Activated B cell treated with CpG ODN at 0.5 μM for 24 hours (primary cell): ENCODE measurements around the gene FGGY. TPM values are rescaled to one million over a fixed set of nuclear protein-coding genes. Genes with fewer than 3 reads are reported as not detected.

Experiments
- ATAC-seq: fragments of 200-7000 bp; cut with Tn5 transposase; one replicate; pipeline ENCODE4 v1.10.0; 2021; ENCODE audit warnings: low read depth, mild to moderate bottlenecking, moderate library complexity
- CTCF ChIA-PET: fragments of 350-600 bp; sonication (Branson Sonifier 250); formaldehyde crosslinking; loops from one replicate; lab custom pipeline; 2021; ENCODE audit warnings: antibody characterized with exemption; lab: Charles Lee
- POLR2A ChIA-PET: fragments of 350-600 bp; sonication (Branson Sonifier 250); formaldehyde crosslinking; loops from one replicate; lab custom pipeline; 2021; ENCODE audit warnings: antibody characterized with exemption; lab: Charles Lee
- DNase-seq: peaks from one replicate; pipeline ENCODE4 v3.0.0; 2022
- H3K27ac Mint-ChIP-seq: one replicate; pipeline ENCODE4 v1.8.0; 2020; ENCODE audit warnings: mixed read lengths
- H3K27me3 Mint-ChIP-seq: one replicate; pipeline ENCODE4 v1.8.0; 2021; ENCODE audit warnings: mixed read lengths
- H3K36me3 Mint-ChIP-seq: one replicate; pipeline ENCODE4 v1.8.0; 2021; ENCODE audit warnings: low read depth, mixed read lengths
- H3K4me1 Mint-ChIP-seq: one replicate; pipeline ENCODE4 v1.8.0; 2021; ENCODE audit warnings: mixed read lengths
- H3K4me3 Mint-ChIP-seq: one replicate; pipeline ENCODE4 v1.8.0; 2020; ENCODE audit warnings: mild to moderate bottlenecking, mixed read lengths
- H3K9me3 Mint-ChIP-seq: one replicate; pipeline ENCODE4 v1.8.0; 2020; ENCODE audit warnings: mixed read lengths
- intact Hi-C: fragments of 100-400 bp; cut with micrococcal nuclease; formaldehyde crosslinking; loops from one replicate; pipeline ENCODE4 v1.15.1; 2024
- total RNA-seq: library from RNA; stranded (reverse); gene quantifications from 2 replicates; pipeline ENCODE4 v1.2.3, GENCODE V29; 2022
- TF ChIP-seq, protein P1 (sequence below): fragments of 200-600 bp; IDR thresholded peaks from one replicate; pipeline ENCODE4 v1.8.0; 2022; ENCODE audit warnings: antibody characterized with exemption, mild to moderate bottlenecking

Gene FGGY
- total RNA-seq, 1 donor from 2014 or later = 24.0 TPM

DNA sequence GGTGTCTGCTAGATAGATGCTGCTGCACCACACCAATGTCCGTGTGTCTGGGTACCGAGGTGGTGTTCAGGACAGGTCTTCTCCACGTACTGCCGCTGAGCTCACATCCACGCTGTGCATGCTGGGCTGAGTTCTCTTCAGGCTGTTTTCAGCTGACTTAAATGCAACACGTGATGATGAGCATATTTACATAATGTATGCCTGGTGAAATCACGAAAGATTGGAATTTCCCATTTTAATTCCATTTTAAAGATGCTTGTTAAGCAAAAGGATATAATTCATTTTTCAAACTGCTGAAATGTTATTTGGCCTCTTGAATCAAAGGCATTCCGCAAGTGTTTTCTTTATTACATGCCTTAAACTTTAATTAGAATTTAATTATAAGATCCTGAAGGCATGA is 107.9 kb downstream of the FGGY start:
- CTCF ChIA-PET = no interaction called here
- H3K4me3 Mint-ChIP-seq = no peak overlapping the region
- H3K4me1 Mint-ChIP-seq = peaks cover 4% of the 10 kb centered on the region
- POLR2A ChIA-PET = no interaction called here
- intact Hi-C loops = no loop called here
- ATAC-seq = no peak
- no peak overlapping the region for H3K27ac Mint-ChIP-seq
- H3K36me3 Mint-ChIP-seq = no peaks in the 10 kb centered on the region
- no peaks in the 10 kb centered on the region for H3K27me3 Mint-ChIP-seq
- TF ChIP-seq, protein P1, sequence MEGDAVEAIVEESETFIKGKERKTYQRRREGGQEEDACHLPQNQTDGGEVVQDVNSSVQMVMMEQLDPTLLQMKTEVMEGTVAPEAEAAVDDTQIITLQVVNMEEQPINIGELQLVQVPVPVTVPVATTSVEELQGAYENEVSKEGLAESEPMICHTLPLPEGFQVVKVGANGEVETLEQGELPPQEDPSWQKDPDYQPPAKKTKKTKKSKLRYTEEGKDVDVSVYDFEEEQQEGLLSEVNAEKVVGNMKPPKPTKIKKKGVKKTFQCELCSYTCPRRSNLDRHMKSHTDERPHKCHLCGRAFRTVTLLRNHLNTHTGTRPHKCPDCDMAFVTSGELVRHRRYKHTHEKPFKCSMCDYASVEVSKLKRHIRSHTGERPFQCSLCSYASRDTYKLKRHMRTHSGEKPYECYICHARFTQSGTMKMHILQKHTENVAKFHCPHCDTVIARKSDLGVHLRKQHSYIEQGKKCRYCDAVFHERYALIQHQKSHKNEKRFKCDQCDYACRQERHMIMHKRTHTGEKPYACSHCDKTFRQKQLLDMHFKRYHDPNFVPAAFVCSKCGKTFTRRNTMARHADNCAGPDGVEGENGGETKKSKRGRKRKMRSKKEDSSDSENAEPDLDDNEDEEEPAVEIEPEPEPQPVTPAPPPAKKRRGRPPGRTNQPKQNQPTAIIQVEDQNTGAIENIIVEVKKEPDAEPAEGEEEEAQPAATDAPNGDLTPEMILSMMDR = no peak
- no peaks in the 10 kb centered on the region for H3K9me3 Mint-ChIP-seq
- DNase-seq = no peak

DNA sequence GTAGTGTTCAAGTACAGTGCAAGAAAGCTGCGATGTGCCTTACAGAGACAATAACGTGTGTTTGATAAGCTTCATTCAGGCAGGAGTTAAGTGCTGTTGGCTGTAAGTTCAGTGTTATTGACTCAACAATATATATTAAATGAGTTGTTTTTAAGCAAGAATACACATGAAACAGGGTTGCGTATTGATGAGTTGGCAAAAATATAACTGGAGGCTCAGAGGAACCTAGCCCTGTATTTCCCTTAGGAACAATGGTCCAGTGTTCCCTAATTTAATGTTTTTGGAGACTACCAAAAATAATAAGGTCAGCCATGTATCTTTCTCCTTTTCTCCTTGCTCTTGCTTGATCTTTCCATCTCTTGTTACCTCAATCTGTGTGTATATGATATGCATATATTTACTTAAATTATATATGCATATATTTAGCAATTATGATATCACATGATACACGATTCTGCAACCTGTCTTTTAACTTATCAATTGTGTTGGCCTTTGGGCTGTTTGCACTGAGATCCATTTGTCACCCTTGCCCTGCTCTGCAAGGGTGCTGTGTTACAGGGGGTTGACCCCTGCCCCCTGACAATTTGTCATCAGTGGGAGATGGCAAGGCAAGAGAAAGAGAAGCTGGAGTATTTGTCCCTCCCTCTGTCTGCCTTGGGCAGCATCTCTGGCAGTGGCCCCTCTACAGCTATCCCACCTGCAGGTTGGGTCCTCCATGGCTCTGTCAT is 109.7 kb downstream of the FGGY start:
- intact Hi-C loops = no loop called here
- Mint-ChIP-seq H3K9me3 (no peaks in the 10 kb centered on the region), H3K4me3 (no peak overlapping the region), H3K27ac (no peak overlapping the region), H3K4me1 (peaks cover 11% of the 10 kb centered on the region), H3K36me3 (no peaks in the 10 kb centered on the region), H3K27me3 (no peaks in the 10 kb centered on the region)
- ChIA-PET CTCF (no interaction called here), POLR2A (no interaction called here)
- TF ChIP-seq, protein P1 = no peak
- DNase-seq (no peak), ATAC-seq (no peak)

DNA sequence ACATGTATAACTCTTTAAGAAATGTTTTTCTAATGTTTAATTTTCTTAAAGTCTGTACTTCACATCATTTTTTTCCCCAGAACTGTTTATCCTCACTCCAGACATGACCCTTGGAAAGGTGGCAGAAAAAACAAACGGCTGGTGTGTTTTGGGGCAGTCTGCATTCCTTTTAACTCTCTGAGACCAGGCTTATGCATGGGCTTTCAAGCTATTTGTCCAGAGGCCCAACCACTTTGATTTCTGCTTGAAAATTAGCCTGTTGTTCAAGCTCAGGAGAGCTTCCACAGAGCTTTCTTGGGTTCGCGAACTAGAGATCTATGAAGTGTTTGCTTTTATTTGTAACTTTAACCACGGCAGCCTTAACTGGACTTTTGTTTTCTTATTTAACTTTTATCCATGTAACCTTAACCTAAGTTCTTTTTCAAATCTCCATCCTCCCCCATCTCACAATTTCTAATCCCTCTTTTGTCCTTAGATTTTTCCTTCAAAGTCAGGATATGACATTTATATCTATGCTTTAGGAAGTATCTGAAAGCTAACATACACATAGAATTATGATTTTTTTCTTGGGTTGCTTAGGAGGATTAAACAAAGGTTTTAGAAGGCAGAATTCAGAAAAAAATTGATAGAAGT is 111.8 kb downstream of the FGGY start:
- no peak for DNase-seq
- CTCF ChIA-PET = no interaction called here
- no peak for ATAC-seq
- Mint-ChIP-seq H3K27me3 (no peaks in the 10 kb centered on the region), H3K36me3 (no peaks in the 10 kb centered on the region), H3K27ac (no peak overlapping the region), H3K4me3 (no peak overlapping the region), H3K4me1 (peaks cover 11% of the 10 kb centered on the region), H3K9me3 (no peaks in the 10 kb centered on the region)
- intact Hi-C loops = no loop called here
- TF ChIP-seq, protein P1 = no peak
- POLR2A ChIA-PET = interaction anchor here (1.1 kb wide), 1 partner anchor 98 kb away, joined by 3 read pairs; no protein-coding TSS in a partner anchor

DNA sequence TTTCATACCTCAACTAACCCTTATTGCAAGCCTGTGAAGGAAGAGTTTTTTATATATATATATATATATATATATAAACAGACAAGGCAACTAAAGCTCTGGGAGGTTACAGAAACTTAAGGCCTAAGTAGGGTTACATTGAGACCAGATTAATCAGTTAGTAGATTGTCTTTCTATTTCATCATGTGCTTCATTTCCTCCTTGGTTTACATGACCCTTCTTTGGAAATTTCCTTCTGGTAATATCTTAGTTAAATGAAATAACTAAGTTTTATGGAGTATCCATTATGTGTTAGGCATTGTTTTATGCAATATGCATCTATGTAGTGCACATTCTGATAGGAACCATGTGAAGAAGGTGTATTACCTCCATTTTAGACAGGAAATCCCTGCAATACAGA is 112.7 kb downstream of the FGGY start:
- ATAC-seq (no peak), DNase-seq (no peak)
- TF ChIP-seq, protein P1 = no peak
- no peaks in the 10 kb centered on the region for H3K27me3 Mint-ChIP-seq
- CTCF ChIA-PET = no interaction called here
- no peak overlapping the region for H3K27ac Mint-ChIP-seq
- H3K36me3 Mint-ChIP-seq = no peaks in the 10 kb centered on the region
- peaks cover 11% of the 10 kb centered on the region for H3K4me1 Mint-ChIP-seq
- POLR2A ChIA-PET = interaction anchor here (1.1 kb wide), 1 partner anchor 97 kb away, joined by 3 read pairs; no protein-coding TSS in a partner anchor
- no peaks in the 10 kb centered on the region for H3K9me3 Mint-ChIP-seq
- no peak overlapping the region for H3K4me3 Mint-ChIP-seq
- intact Hi-C loops = no loop called here

DNA sequence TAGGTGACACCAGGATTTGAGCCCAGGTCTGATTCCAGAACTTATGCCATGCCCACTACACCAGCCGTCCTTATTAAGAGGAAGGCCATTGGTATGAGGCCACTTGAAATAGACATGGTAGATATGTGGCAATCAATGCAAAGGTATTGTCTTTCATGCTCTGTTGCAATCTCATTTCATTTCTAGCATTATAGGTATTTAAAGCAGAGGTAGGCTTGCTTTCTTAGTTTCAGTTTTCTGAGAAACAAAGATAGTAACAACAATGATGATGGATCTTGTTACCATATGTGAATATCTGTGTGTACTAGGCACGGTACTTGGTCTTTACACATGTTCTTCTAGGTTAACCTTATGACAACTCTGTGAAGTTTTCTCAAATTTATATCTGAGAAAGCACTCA is 113.1 kb downstream of the FGGY start:
- no peaks in the 10 kb centered on the region for H3K36me3 Mint-ChIP-seq
- peak overlapping the region; percentile 26 for H3K27ac Mint-ChIP-seq
- POLR2A ChIA-PET = interaction anchor here (1.1 kb wide), 1 partner anchor 97 kb away, joined by 3 read pairs; no protein-coding TSS in a partner anchor
- no peaks in the 10 kb centered on the region for H3K9me3 Mint-ChIP-seq
- H3K27me3 Mint-ChIP-seq = no peaks in the 10 kb centered on the region
- intact Hi-C loops = no loop called here
- no peak overlapping the region for H3K4me3 Mint-ChIP-seq
- CTCF ChIA-PET = no interaction called here
- no peak for ATAC-seq
- H3K4me1 Mint-ChIP-seq = peaks cover 11% of the 10 kb centered on the region
- TF ChIP-seq, protein P1 = no peak
- DNase-seq = no peak
